H1 (cell line): ENCODE results near the gene RBM20. TPM values are rescaled to one million over a fixed set of nuclear protein-coding genes. Genes with fewer than 3 reads are reported as not detected.

Experiments used
- CTCF ChIA-PET: fragments of 300-600 bp; sonication (Branson Sonifier 250); formaldehyde crosslinking; loops from one replicate; lab custom pipeline; 2021; ENCODE audit not compliant: partially characterized antibody; lab: Charles Lee
- POLR2A ChIA-PET: fragments of 300-600 bp; sonication (Branson Sonifier 250); formaldehyde crosslinking; loops from one replicate; lab custom pipeline; 2021; ENCODE audit warnings: inconsistent platforms; ENCODE audit not compliant: partially characterized antibody; lab: Charles Lee
- DNase-seq, 2 experiments: peaks; one replicate each; pipeline versions ENCODE4 v3.0.0 to v3.0.0-alpha.2; 2010 to 2022; ENCODE audit warnings: low spot score in 2 of 2, low read depth in 1 of 2, mixed read lengths in 1 of 2
- FAIRE-seq: peaks from 2 replicates; lab custom pipeline; 2011; peaks lifted over from hg19 to GRCh38; lab: Jason Lieb, UNC
- H2AFZ ChIP-seq: 2 replicates; pipeline ENCODE4 v1.8.1; 2012; ENCODE audit warnings: low read length, inconsistent platforms
- H2AK5ac ChIP-seq: 2 replicates; pipeline ENCODE4 v1.6.1; 2013; ENCODE audit warnings: low read depth, low read length
- H2BK120ac ChIP-seq: replicated peaks from 2 replicates; pipeline ENCODE3; 2013; ENCODE audit warnings: low read depth, low read length, inconsistent platforms
- H2BK12ac ChIP-seq: 2 replicates; pipeline ENCODE4 v1.6.1; 2013; ENCODE audit warnings: low read depth, low read length
- H2BK15ac ChIP-seq: 2 replicates; pipeline ENCODE4 v1.6.1; 2013; ENCODE audit warnings: low read length
- H2BK20ac ChIP-seq: 2 replicates; pipeline ENCODE4 v1.6.1; 2013; ENCODE audit warnings: low read length
- H2BK5ac ChIP-seq: 2 replicates; pipeline ENCODE4 v1.6.1; 2013; ENCODE audit warnings: low read depth, low read length
- H3K14ac ChIP-seq: 2 replicates; pipeline ENCODE4 v1.6.1; 2013; ENCODE audit warnings: inconsistent platforms; ENCODE audit not compliant: insufficient read length
- H3K18ac ChIP-seq: 2 replicates; pipeline ENCODE4 v1.6.1; 2013; ENCODE audit warnings: low read length; ENCODE audit errors: extremely low read depth
- H3K23ac ChIP-seq: 2 replicates; pipeline ENCODE4 v1.6.1; 2013; ENCODE audit warnings: inconsistent platforms; ENCODE audit not compliant: insufficient read length
- H3K23me2 ChIP-seq: 2 replicates; pipeline ENCODE4 v1.6.1; 2013; ENCODE audit warnings: low read depth, low read length
- H3K27ac ChIP-seq: 2 replicates; pipeline ENCODE4 v1.6.1; 2011; ENCODE audit warnings: low read depth, low read length, inconsistent platforms
- H3K27me3 ChIP-seq, 4 experiments: replicated peaks in 1 of 4; 1 replicate in 1 of 4; 2 replicates in 3 of 4; pipeline versions ENCODE4 v1.6.1 to v1.8.1; 2011 to 2013; ENCODE audit warnings: low read length in 3 of 4, mild to moderate bottlenecking in 3 of 4, inconsistent platforms in 2 of 4, mixed read lengths in 2 of 4, moderate library complexity in 1 of 4; ENCODE audit not compliant: control insufficient read depth in 3 of 4, insufficient read depth in 3 of 4; ENCODE audit errors: extremely low read depth in 1 of 4
- H3K36me3 ChIP-seq, 4 experiments: 2 replicates each; pipeline versions ENCODE4 v1.6.1 to v1.8.1; 2011 to 2013; ENCODE audit warnings: mild to moderate bottlenecking in 4 of 4, low read length in 3 of 4, moderate library complexity in 2 of 4, control low read depth in 1 of 4, inconsistent platforms in 1 of 4; ENCODE audit not compliant: insufficient read depth in 4 of 4, control insufficient read depth in 2 of 4
- H3K4ac ChIP-seq: replicated peaks from 2 replicates; pipeline ENCODE3; 2013; ENCODE audit warnings: low read length, low read depth, mixed read lengths, inconsistent platforms; ENCODE audit not compliant: insufficient read length
- H3K4me1 ChIP-seq, 4 experiments: replicated peaks in 1 of 4; 1 replicate in 1 of 4; 2 replicates in 3 of 4; pipeline versions ENCODE4 v1.6.1 to v1.8.1; 2011 to 2013; ENCODE audit warnings: low read length in 3 of 4, inconsistent platforms in 2 of 4, mixed read lengths in 1 of 4; ENCODE audit not compliant: insufficient read depth in 4 of 4, control insufficient read depth in 3 of 4
- H3K4me2 ChIP-seq, 2 experiments: 2 replicates each; pipeline versions ENCODE4 v1.6.1 to v1.8.1; 2011 to 2013; ENCODE audit warnings: low read depth in 2 of 2, low read length in 2 of 2, control low read depth in 1 of 2, inconsistent platforms in 1 of 2, mild to moderate bottlenecking in 1 of 2; ENCODE audit not compliant: insufficient read depth in 1 of 2
- H3K4me3 ChIP-seq, 4 experiments: fragments of 200-600, 300-600 bp in 1 of 4; sonication (generic), shearing (Covaris generic), sonication (Bioruptor Twin) in 1 of 4; 2 replicates each; pipeline versions ENCODE4 v1.5.1 to v1.8.1; 2011 to 2016; ENCODE audit warnings: low read length in 4 of 4, low read depth in 3 of 4, control low read depth in 2 of 4, inconsistent platforms in 2 of 4, mild to moderate bottlenecking in 2 of 4, mixed read lengths in 1 of 4, moderate library complexity in 1 of 4; ENCODE audit not compliant: insufficient read depth in 2 of 4; ENCODE audit errors: extremely low read depth in 1 of 4
- H3K56ac ChIP-seq: replicated peaks from 2 replicates; pipeline ENCODE3; 2013; ENCODE audit warnings: low read depth, mild to moderate bottlenecking, mixed read lengths, low read length, inconsistent platforms; ENCODE audit not compliant: insufficient read length
- H3K79me1 ChIP-seq: 2 replicates; pipeline ENCODE4 v1.6.1; 2013; ENCODE audit warnings: low read depth, low read length, control low read depth
- H3K79me2 ChIP-seq, 2 experiments: 2 replicates each; pipeline versions ENCODE4 v1.6.1 to v1.8.1; 2012 to 2013; ENCODE audit warnings: low read length in 2 of 2, mild to moderate bottlenecking in 2 of 2, inconsistent platforms in 1 of 2; ENCODE audit not compliant: insufficient read depth in 2 of 2, control insufficient read depth in 1 of 2
- H3K9ac ChIP-seq, 4 experiments: replicated peaks in 1 of 4; 1 replicate in 1 of 4; 2 replicates in 3 of 4; pipeline versions ENCODE4 v1.6.1 to v1.8.1; 2011 to 2013; ENCODE audit warnings: low read depth in 3 of 4, low read length in 3 of 4, control low read depth in 2 of 4, mild to moderate bottlenecking in 2 of 4, moderate library complexity in 2 of 4, inconsistent platforms in 1 of 4; ENCODE audit errors: extremely low read depth in 1 of 4
- H3K9me3 ChIP-seq, 2 experiments: 2 replicates each; pipeline versions ENCODE4 v1.6.1 to v1.8.1; 2012 to 2013; ENCODE audit warnings: mild to moderate bottlenecking in 2 of 2, moderate library complexity in 2 of 2, control low read depth in 1 of 2, inconsistent platforms in 1 of 2, low read depth in 1 of 2, low read length in 1 of 2, mixed read lengths in 1 of 2; ENCODE audit not compliant: insufficient read depth in 2 of 2
- H4K20me1 ChIP-seq, 2 experiments: replicated peaks in 1 of 2; 2 replicates each; pipeline versions ENCODE3 to v1.8.1; 2011 to 2013; ENCODE audit warnings: inconsistent platforms in 2 of 2, low read length in 2 of 2, mild to moderate bottlenecking in 1 of 2; ENCODE audit not compliant: insufficient read depth in 2 of 2, control insufficient read depth in 1 of 2
- H4K5ac ChIP-seq: 2 replicates; pipeline ENCODE4 v1.6.1; 2013; ENCODE audit warnings: low read length, low read depth, mixed read lengths, inconsistent platforms; ENCODE audit not compliant: insufficient read length
- H4K8ac ChIP-seq: 2 replicates; pipeline ENCODE4 v1.8.0; 2013; ENCODE audit warnings: mild to moderate bottlenecking, moderate library complexity, low read length, inconsistent platforms; ENCODE audit not compliant: insufficient read depth; ENCODE audit errors: extremely low read depth
- H4K91ac ChIP-seq: replicated peaks from 2 replicates; pipeline ENCODE3; 2013; ENCODE audit warnings: low read length, mixed read lengths, inconsistent platforms; ENCODE audit not compliant: insufficient read length
- CHD2 ChIP-seq: IDR thresholded peaks from 2 replicates; pipeline ENCODE4 v1.6.1; 2012; ENCODE audit warnings: low read length, improper control_type of control experiment
- CREB1 ChIP-seq: IDR thresholded peaks from 2 replicates; pipeline ENCODE4 v1.6.1; 2012; ENCODE audit warnings: inconsistent platforms
- GTF2F1 ChIP-seq: IDR thresholded peaks from 2 replicates; pipeline ENCODE4 v1.6.1; 2012; ENCODE audit warnings: low read depth, low read length, improper control_type of control experiment, borderline replicate concordance
- JUN ChIP-seq: IDR thresholded peaks from 2 replicates; pipeline ENCODE4 v1.6.1; 2011; ENCODE audit warnings: low read depth, mild to moderate bottlenecking, improper control_type of control experiment, low read length
- SIN3A ChIP-seq, 2 experiments: IDR thresholded peaks in 1 of 2; conservative IDR thresholded peaks in 1 of 2; 2 replicates each; pipeline ENCODE4 v1.6.1; 2011 to 2012; ENCODE audit warnings: low read length in 2 of 2, improper control_type of control experiment in 1 of 2, low read depth in 1 of 2, mild to moderate bottlenecking in 1 of 2
- SP4 ChIP-seq: IDR thresholded peaks from 2 replicates; pipeline ENCODE4 v1.6.1; 2012; ENCODE audit warnings: low read length, inconsistent platforms
- WGBS, 2 experiments: shearing (Covaris generic) in 1 of 2; methylation state at CpG; one replicate each; pipeline versions ENCODE4 v1.1.6 to v1.1.7; 2013 to 2015; ENCODE audit warnings: low lambda C conversion rate in 2 of 2, mixed read lengths in 2 of 2, inconsistent platforms in 1 of 2, low coverage in 1 of 2, missing lambda C conversion rate in 1 of 2; ENCODE audit not compliant: insufficient replicate concordance in 2 of 2, insufficient coverage in 1 of 2, insufficient read length in 1 of 2; ENCODE audit errors: extremely low coverage in 1 of 2, missing lambda C conversion rate in 1 of 2; 5-methylcytosine and 5-hydroxymethylcytosine counted together
- polyA plus RNA-seq, 7 experiments: library from polyadenylated mRNA; depleted of rRNA in 3 of 7; stranded (reverse) in 5 of 7; unstranded in 2 of 7; fragments of >200 nt in 5 of 7; fragments of 200-250 nt in 2 of 7; gene quantifications; 1 replicate in 5 of 7; 2 replicates in 1 of 7; 4 replicates in 1 of 7; pipeline versions ENCODE4 v1.2.1 to v1.2.3, GENCODE V29; 2011 to 2013; ENCODE audit warnings: missing spikeins in 2 of 7, mixed read lengths in 2 of 7
- total RNA-seq: library from RNA; stranded (reverse); fragmentation: NEBNext Ultra II Directional; extraction: Animal tissue kit (Norgen Biotek cat#: 25700); gene quantifications from 2 replicates; pipeline ENCODE4 v1.2.1, GENCODE V29; 2021
- TF ChIP-seq, protein P1 (sequence below): IDR thresholded peaks from 2 replicates; pipeline ENCODE4 v1.6.1; 2011; ENCODE audit warnings: low read length, improper control_type of control experiment
- TF ChIP-seq, protein P2 (sequence below), 3 experiments: IDR thresholded peaks; 1 replicate in 2 of 3; 2 replicates in 1 of 3; pipeline versions ENCODE4 v1.5.1 to v1.6.1; 2011; ENCODE audit warnings: low read length in 3 of 3, mild to moderate bottlenecking in 3 of 3, inconsistent platforms in 2 of 3, low read depth in 1 of 3, moderate library complexity in 1 of 3; ENCODE audit not compliant: insufficient read depth in 1 of 3; ENCODE audit errors: control extremely low read depth in 1 of 3

Gene RBM20
- total and polyA plus RNA-seq, 2 of the 8 experiments (the other 6 are each of a cell fraction or from before 2014, with no cell fraction given): 0.05 to 0.63 TPM

DNA sequence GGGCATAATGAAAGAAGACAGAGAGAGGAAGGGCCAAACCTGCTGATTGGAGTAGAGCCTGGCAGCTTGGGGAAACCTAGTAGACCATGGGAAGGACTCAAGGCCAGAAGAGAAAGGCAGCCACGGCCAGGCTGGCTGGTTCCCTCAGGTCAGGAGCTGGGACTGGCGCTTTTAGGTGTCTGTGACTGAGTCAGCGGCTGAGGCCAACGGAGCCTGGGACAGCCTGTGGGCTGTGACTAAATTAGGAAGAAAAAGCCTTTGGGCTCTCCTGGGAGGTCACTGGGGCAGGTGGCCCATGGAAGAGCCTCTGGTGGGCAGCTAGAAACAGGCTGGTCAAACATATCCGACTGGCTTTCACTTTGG, 118.7 kb downstream of the RBM20 start:
- H2BK15ac ChIP-seq: no peak overlapping the region
- no peaks in the 10 kb centered on the region for H3K27me3 ChIP-seq
- no peaks in the 10 kb centered on the region for H3K79me2 ChIP-seq
- H3K18ac ChIP-seq: no peak overlapping the region
- no peak overlapping the region for H3K23ac ChIP-seq
- DNase-seq (no peak), FAIRE-seq (no peak)
- no peaks in the 10 kb centered on the region for H3K79me1 ChIP-seq
- H4K8ac ChIP-seq: no peak overlapping the region
- H2BK12ac ChIP-seq: no peak overlapping the region
- WGBS, 2 experiments: 95% methylated on average over 5 of the region's 5 CpGs; no CpG with 5 or more reads in 1 of the 2 experiments
- no peaks in the 10 kb centered on the region for H4K20me1 ChIP-seq
- no peak overlapping the region for H3K9ac ChIP-seq
- no peak overlapping the region for H2BK5ac ChIP-seq
- H2BK120ac ChIP-seq: no peak overlapping the region
- no peak overlapping the region for H3K56ac ChIP-seq
- H4K91ac ChIP-seq: no peak overlapping the region
- peaks cover 0 to 6% of the 10 kb centered on the region in 2 experiments; a peak in 1 of 4 replicates for H3K9me3 ChIP-seq
- H3K27ac ChIP-seq: no peak overlapping the region; the same call in 1 of the 2 replicates
- no peaks in the 10 kb centered on the region for H3K36me3 ChIP-seq
- ChIA-PET CTCF (interaction anchor here (1.1 to 2.0 kb wide), 4 partner anchors 16 to 154 kb away, joined by 3 to 6 read pairs (median 4); no protein-coding TSS in a partner anchor), POLR2A (no interaction called here)
- no peaks in the 10 kb centered on the region for H3K23me2 ChIP-seq
- H2AFZ ChIP-seq: no peak overlapping the region
- H2BK20ac ChIP-seq: no peak overlapping the region
- no peak overlapping the region for H3K14ac ChIP-seq
- TF ChIP-seq, protein P1, sequence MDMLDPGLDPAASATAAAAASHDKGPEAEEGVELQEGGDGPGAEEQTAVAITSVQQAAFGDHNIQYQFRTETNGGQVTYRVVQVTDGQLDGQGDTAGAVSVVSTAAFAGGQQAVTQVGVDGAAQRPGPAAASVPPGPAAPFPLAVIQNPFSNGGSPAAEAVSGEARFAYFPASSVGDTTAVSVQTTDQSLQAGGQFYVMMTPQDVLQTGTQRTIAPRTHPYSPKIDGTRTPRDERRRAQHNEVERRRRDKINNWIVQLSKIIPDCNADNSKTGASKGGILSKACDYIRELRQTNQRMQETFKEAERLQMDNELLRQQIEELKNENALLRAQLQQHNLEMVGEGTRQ: no peak
- TF ChIP-seq SP4: no peak
- TF ChIP-seq, protein P2, sequence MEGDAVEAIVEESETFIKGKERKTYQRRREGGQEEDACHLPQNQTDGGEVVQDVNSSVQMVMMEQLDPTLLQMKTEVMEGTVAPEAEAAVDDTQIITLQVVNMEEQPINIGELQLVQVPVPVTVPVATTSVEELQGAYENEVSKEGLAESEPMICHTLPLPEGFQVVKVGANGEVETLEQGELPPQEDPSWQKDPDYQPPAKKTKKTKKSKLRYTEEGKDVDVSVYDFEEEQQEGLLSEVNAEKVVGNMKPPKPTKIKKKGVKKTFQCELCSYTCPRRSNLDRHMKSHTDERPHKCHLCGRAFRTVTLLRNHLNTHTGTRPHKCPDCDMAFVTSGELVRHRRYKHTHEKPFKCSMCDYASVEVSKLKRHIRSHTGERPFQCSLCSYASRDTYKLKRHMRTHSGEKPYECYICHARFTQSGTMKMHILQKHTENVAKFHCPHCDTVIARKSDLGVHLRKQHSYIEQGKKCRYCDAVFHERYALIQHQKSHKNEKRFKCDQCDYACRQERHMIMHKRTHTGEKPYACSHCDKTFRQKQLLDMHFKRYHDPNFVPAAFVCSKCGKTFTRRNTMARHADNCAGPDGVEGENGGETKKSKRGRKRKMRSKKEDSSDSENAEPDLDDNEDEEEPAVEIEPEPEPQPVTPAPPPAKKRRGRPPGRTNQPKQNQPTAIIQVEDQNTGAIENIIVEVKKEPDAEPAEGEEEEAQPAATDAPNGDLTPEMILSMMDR (IDR thresholded peaks at IDR 0.05; ENCODE audit: control extremely low read depth in 1 of 3, insufficient read depth in 1 of 3, low read depth in 1 of 3, low read length in 3 of 3): no peak
- TF ChIP-seq CHD2: no peak
- TF ChIP-seq GTF2F1: no peak
- no peak for TF ChIP-seq JUN
- no peak for TF ChIP-seq SIN3A (conservative IDR thresholded peaks at IDR 0.05 in 1 of 2, IDR thresholded peaks at IDR 0.05 in 1 of 2; ENCODE audit: low read depth in 1 of 2, low read length in 2 of 2)
- TF ChIP-seq CREB1: no peak
- H4K5ac ChIP-seq: no peak overlapping the region
- no peak overlapping the region for H3K4ac ChIP-seq
- no peak overlapping the region for H3K4me2 ChIP-seq
- H3K4me3 ChIP-seq: no peak overlapping the region
- no peak overlapping the region for H2AK5ac ChIP-seq
- no peaks in the 10 kb centered on the region for H3K4me1 ChIP-seq
